ENCODE data around the gene GPATCH1. TPM values are rescaled to one million over a fixed set of nuclear protein-coding genes. Genes with fewer than 3 reads are reported as not detected.
"Not testable (repeated sequence)": the region's sequence is repeated elsewhere in the genome, so short reads cannot be mapped to it uniquely, and the experiment has no call there.

GPATCH1 gene
- polyA plus RNA-seq, 3 donors from 2014 or later = 2.6 to 5.5 (median 3.7) TPM

GRCh38 chr19:33110137-33110910 lies 29.3 kb downstream of the GPATCH1 start:
- DNase-seq = no peak
- Mint-ChIP-seq H3K4me1 (no peaks in the 10 kb centered on the region), H3K4me3 (no peak overlapping the region), H3K36me3 (peaks cover 25 to 58% (median 30%) of the 10 kb centered on the region in 3 donors), H3K9me3 (no peaks in the 10 kb centered on the region), H3K27me3 (ENCODE audit: low read depth in 3 of 3) (no peaks in the 10 kb centered on the region), H3K27ac (no peak overlapping the region)

GRCh38 chr19:33111587-33111986 lies 30.6 kb downstream of the GPATCH1 start:
- Mint-ChIP-seq H3K36me3 (peaks cover 30 to 61% (median 37%) of the 10 kb centered on the region in 3 donors), H3K4me1 (no peaks in the 10 kb centered on the region), H3K9me3 (no peaks in the 10 kb centered on the region), H3K4me3 (no peak overlapping the region), H3K27me3 (ENCODE audit: low read depth in 3 of 3) (no peaks in the 10 kb centered on the region), H3K27ac (no peak overlapping the region)
- no peak for DNase-seq

DNA sequence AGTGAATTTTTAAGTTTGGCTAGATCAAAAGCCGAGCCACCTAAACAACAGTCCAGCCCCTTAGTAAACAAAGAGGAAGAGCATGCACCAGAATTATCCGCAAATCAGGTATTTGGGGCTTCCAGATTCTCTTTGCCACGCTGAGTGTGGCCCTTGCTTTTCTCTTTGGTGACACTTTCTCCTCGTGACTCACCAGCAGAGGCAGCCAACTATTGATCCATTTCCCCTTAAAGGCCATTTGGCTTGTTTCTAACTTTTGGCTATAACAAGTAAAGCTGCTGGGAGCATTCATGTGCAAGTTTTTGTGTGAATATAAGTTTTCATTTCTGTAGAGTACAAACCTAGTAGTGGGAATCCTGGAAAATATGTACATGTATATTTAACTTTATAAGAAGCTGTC lies 33.3 kb downstream of the GPATCH1 start:
- no peak for DNase-seq
- Mint-ChIP-seq H3K27me3 (ENCODE audit: low read depth in 3 of 3) (no peaks in the 10 kb centered on the region), H3K4me3 (no peak overlapping the region), H3K36me3 (peaks cover 46 to 73% (median 46%) of the 10 kb centered on the region in 3 donors), H3K4me1 (no peaks in the 10 kb centered on the region), H3K27ac (no peak overlapping the region), H3K9me3 (no peaks in the 10 kb centered on the region)

GRCh38 chr19:33117501-33117900 lies 36.5 kb downstream of the GPATCH1 start:
- Mint-ChIP-seq H3K4me3 (no peak overlapping the region), H3K4me1 (no peaks in the 10 kb centered on the region), H3K36me3 (peaks cover 33 to 53% (median 37%) of the 10 kb centered on the region in 3 donors), H3K27me3 (ENCODE audit: low read depth in 3 of 3) (no peaks in the 10 kb centered on the region), H3K27ac (no peak overlapping the region), H3K9me3 (no peaks in the 10 kb centered on the region)
- no peak for DNase-seq

DNA sequence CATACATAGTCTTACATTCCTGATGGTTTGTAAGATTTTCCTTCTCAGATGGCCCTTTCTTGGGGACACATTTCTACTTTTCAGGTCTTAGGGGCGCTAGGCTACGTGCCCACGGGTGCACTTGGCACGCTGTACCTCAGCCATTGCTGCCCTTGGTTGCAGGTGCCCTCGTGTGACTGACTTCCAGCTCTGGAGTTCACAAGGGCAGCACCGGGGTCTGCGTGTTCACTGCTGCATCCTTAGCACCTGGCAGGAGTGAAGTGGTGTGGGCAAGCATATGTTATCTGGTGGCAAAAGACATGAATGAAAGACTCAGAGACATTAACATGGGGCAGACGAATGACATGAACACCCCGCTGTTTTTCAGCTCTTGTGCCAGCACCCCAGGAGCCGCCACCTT lies 37.7 kb downstream of the GPATCH1 start:
- Mint-ChIP-seq H3K4me3 (no peak overlapping the region), H3K36me3 (peaks cover 33 to 43% (median 33%) of the 10 kb centered on the region in 3 donors), H3K27me3 (ENCODE audit: low read depth in 3 of 3) (no peaks in the 10 kb centered on the region), H3K9me3 (no peaks in the 10 kb centered on the region), H3K27ac (no peak overlapping the region), H3K4me1 (no peaks in the 10 kb centered on the region)
- no peak for DNase-seq

DNA sequence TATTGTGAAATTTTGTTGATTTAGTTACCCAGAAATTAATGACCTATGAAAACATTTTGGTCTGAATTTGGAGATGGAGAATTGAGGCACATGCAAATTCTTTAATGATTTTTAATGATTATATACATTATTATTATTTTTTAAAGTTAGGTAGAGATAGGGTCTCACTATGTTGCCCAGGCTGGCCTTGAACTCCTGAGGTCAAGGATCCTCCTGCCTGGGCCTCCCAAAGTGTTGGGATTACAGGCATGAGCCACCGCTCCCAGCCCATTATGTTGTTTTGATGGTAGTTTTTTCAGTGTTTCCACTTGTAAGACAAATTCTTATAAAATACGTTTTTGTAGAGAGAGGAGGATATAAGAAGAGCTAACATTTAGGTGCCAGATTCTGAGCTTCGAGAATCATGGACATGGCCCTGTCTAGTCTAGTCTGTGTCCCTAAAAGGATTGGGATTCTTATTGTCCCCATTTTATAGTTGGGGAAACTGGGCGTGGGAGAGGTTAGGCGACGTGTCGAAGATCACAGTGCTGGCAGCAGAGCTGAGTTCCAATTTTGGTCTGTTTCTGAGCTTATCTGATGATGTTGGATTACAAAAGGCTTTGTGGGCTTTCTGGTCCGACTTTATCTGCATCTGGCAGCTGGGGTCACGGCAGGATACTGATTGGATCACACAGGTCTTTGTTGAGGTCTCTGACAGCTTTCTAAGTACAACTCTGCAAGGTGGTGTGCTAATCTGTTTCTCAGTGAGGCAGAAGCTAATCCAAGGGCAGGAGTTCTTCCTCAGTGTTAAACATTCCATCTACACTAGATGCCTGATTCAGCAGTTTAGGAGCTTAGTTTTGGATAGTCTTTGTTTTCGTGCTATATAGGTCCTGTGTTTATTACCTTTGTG lies 43.5 kb downstream of the GPATCH1 start:
- H3K27me3 Mint-ChIP-seq (ENCODE audit: low read depth in 3 of 3) = no peaks in the 10 kb centered on the region
- peaks cover 5 to 7% of the 10 kb centered on the region in 2 donors for H3K4me1 Mint-ChIP-seq
- peaks cover 10 to 24% (median 23%) of the 10 kb centered on the region in 3 donors for H3K36me3 Mint-ChIP-seq
- no peak for DNase-seq
- H3K4me3 Mint-ChIP-seq = no peak overlapping the region
- H3K9me3 Mint-ChIP-seq = no peaks in the 10 kb centered on the region
- peak overlapping the region in 2 of 6 donors; percentile 15 to 17 for H3K27ac Mint-ChIP-seq

DNA sequence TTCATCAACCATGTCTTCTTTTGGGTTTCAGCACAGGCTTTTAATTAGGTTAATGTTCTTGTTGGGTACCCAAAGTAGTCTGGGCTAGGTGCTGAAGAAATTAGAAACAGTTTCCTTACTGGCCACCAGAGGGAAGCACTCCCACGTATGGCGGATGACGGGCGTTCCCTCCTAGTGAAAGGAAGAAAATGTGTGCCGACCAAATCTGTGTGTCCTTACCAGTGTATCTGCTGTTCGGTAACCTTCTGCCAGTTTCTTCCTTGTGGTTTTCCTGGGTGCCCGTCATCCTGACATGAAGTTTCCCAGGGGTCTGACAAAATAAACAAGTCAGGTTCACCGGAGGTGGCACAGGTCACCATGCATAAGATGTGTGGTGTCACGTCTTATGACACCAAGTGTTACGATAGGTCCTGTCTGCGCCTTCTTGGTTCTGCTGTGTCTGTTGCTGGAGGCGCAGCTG lies 45.0 kb downstream of the GPATCH1 start:
- Mint-ChIP-seq H3K36me3 (peaks cover 10 to 35% (median 32%) of the 10 kb centered on the region in 3 donors), H3K9me3 (no peaks in the 10 kb centered on the region), H3K27ac (peak overlapping the region in 2 of 6 donors; percentile 16 to 49), H3K27me3 (ENCODE audit: low read depth in 3 of 3) (peaks cover 0 to 1% (median 0%) of the 10 kb centered on the region in 3 donors), H3K4me1 (peaks cover 5 to 7% of the 10 kb centered on the region in 2 donors), H3K4me3 (peak overlapping the region in 2 of 5 donors; percentile 11 to 49)
- DNase-seq = peak; percentile 26 to 44 (median 40)

GRCh38 chr19:33126712-33127111 lies 45.7 kb downstream of the GPATCH1 start:
- not testable (repeated sequence) for H3K27me3 Mint-ChIP-seq (ENCODE audit: low read depth in 3 of 3); H3K4me3 Mint-ChIP-seq; H3K4me1 Mint-ChIP-seq; H3K27ac Mint-ChIP-seq; H3K9me3 Mint-ChIP-seq; DNase-seq
- peaks cover 6 to 31% (median 29%) of the 10 kb centered on the region in 3 donors for H3K36me3 Mint-ChIP-seq

DNA sequence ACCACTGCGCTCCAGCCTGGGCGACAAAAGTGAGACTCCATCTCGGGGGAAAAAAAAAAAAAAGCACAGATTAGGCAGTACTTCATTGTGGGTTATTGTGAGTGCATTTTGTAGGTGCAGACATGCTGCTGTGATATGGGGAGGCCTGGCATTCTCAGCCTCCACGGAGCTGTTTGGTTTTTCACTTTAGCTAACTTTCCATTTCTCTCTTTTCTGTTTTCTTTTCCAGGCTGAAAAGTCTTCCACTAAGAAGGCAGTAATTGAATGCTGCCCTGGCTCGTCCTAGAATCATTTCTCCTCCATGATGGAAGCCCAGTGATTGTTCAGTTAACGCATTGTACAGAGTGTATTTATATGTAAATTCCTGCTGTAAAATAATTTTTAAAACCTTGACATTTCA lies 48.9 kb downstream of the GPATCH1 start:
- Mint-ChIP-seq H3K4me1 (peaks cover 5 to 8% of the 10 kb centered on the region in 2 donors), H3K27me3 (ENCODE audit: low read depth in 3 of 3) (peaks cover 0 to 1% (median 0%) of the 10 kb centered on the region in 3 donors), H3K9me3 (no peaks in the 10 kb centered on the region), H3K4me3 (no peak overlapping the region), H3K27ac (peak overlapping the region in 1 of 6 donors; percentile 52), H3K36me3 (peaks cover 6 to 28% (median 22%) of the 10 kb centered on the region in 3 donors)
- no peak for DNase-seq

GRCh38 chr19:33130433-33130832 lies 49.5 kb downstream of the GPATCH1 start:
- H3K36me3 Mint-ChIP-seq = peaks cover 6 to 26% (median 20%) of the 10 kb centered on the region in 3 donors
- no peak for DNase-seq
- peak overlapping the region in 1 of 6 donors; percentile 30 for H3K27ac Mint-ChIP-seq
- H3K27me3 Mint-ChIP-seq (ENCODE audit: low read depth in 3 of 3) = peaks cover 0 to 1% (median 0%) of the 10 kb centered on the region in 3 donors
- no peaks in the 10 kb centered on the region for H3K9me3 Mint-ChIP-seq
- H3K4me1 Mint-ChIP-seq = peaks cover 5 to 11% of the 10 kb centered on the region in 2 donors
- H3K4me3 Mint-ChIP-seq = no peak overlapping the region

DNA sequence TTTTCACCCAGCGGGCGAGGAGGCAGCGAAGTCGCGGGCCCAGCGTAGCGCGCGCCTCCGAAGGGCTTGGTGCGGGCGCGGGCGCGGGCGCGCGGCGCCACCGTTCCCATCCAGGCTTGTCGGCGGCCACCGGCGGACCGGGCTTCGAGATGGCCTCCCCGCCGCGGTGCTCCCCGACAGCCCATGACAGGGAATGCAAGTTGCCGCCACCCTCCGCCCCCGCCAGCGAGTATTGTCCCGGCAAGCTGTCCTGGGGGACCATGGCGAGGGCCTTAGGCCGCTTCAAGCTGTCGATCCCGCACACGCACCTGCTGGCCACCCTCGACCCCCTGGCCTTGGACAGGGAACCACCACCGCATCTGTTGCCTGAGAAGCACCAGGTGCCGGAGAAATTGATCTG lies 51.0 kb downstream of the GPATCH1 start, which contains the start of gene WDR88:
WDR88 (plus strand) TSS at position 94 of the 400 bp plus-strand sequence; CDS start at position 150, 56 bp downstream.
- DNase-seq = no peak
- Mint-ChIP-seq H3K27ac (no peak within 1 kb of the TSS), H3K36me3 (peaks cover 3 to 22% (median 17%) of the 10 kb centered on the region in 3 donors)

GRCh38 chr19:33132425-33132824 lies 51.4 kb downstream of the GPATCH1 start:
- DNase-seq = no peak
- H3K4me3 Mint-ChIP-seq = no peak overlapping the region
- H3K9me3 Mint-ChIP-seq = no peaks in the 10 kb centered on the region
- peaks cover 3 to 22% (median 15%) of the 10 kb centered on the region in 3 donors for H3K36me3 Mint-ChIP-seq
- H3K27me3 Mint-ChIP-seq (ENCODE audit: low read depth in 3 of 3) = peaks cover 0 to 3% (median 1%) of the 10 kb centered on the region in 3 donors
- peaks cover 0 to 4% of the 10 kb centered on the region in 2 donors for H3K4me1 Mint-ChIP-seq
- H3K27ac Mint-ChIP-seq = no peak overlapping the region

More for the DNA sequence above, 51.0 kb downstream of the GPATCH1 start, which contains the start of gene WDR88:
- Mint-ChIP-seq H3K27me3 (ENCODE audit: low read depth in 3 of 3) (peaks cover 0 to 1% (median 0%) of the 10 kb centered on the region in 3 donors), H3K4me3 (no peak within 1 kb of the TSS), H3K4me1 (peaks cover 0 to 4% of the 10 kb centered on the region in 2 donors), H3K9me3 (no peaks in the 10 kb centered on the region)

GRCh38 chr19:33133438-33134031 lies 52.6 kb downstream of the GPATCH1 start:
- H3K36me3 Mint-ChIP-seq = peaks cover 3 to 17% (median 13%) of the 10 kb centered on the region in 3 donors
- peak overlapping the region in 1 of 5 donors; percentile 15 for H3K4me3 Mint-ChIP-seq
- H3K9me3 Mint-ChIP-seq = no peaks in the 10 kb centered on the region
- no peak for DNase-seq
- peaks cover 0 to 5% (median 1%) of the 10 kb centered on the region in 3 donors for H3K27me3 Mint-ChIP-seq (ENCODE audit: low read depth in 3 of 3)
- H3K27ac Mint-ChIP-seq = no peak overlapping the region
- H3K4me1 Mint-ChIP-seq = peaks cover 0 to 4% of the 10 kb centered on the region in 2 donors

Data from immature natural killer cell (primary cell).